ENCODE measurements around the gene PMS1. TPM values are rescaled to one million over a fixed set of nuclear protein-coding genes. Genes with fewer than 3 reads are reported as not detected.

PMS1 gene
- polyA plus RNA-seq, 1 donor (not counting 4 experiments of a cell fraction or from before 2014, with no cell fraction given), result 14.8 TPM

DNA sequence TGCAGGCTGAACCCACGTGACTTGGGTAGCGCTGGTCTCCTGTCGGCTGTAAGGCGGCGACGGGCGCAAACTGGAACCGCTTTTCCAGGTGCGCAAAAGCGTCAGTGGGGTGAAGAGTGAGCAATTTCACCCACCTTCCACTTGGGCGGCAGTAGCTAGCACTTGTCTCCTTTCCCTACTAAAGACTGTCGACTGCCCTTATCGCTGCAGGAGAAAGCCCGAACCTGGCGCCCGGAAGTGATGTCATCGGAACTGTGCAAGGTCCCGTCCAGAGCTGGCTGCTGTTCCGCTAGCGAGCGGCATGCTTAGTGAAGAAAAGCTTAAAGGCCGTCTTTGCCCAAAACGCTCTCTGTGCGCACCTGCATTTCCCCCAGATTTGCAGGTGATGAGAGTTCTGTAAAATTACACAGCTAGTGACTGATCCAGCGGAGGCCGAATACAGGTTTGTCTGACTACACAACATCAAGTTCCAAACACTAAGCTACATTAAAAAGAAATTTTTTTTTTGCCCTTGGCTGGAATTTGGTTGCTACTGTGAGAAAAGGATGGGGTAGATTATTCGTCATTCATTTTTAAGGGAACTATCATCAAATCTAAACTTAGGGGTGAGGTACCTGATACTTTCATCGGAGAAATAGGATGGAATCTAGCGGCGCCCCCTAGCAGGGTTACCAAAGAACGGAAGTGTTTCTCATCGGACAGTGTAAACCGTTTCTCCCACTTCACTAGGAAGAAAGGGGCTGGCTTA lies 21.5 kb upstream of the PMS1 start, which contains the start of gene OSGEPL1:
Gene OSGEPL1 (minus strand): TSS at position 242 of the 748 bp plus-strand sequence. CDS start 1,152 bp downstream, outside the sequence.
- FAIRE-seq (peak; percentile 89), DNase-seq (ENCODE audit: low read depth, low spot score) (peak; percentile 61)
- Histone ChIP-seq H3K9ac (ENCODE audit: control insufficient read depth, extremely low read depth, insufficient read depth, low read length) (peak within 1 kb of the TSS; percentile 82), H3K36me3 (ENCODE audit: control insufficient read depth in 2 of 2, extremely low read depth in 1 of 2, insufficient read depth in 2 of 2, low read length in 2 of 2) (no peaks in the 10 kb centered on the region), H3K4me2 (ENCODE audit: control insufficient read depth, extremely low read depth, insufficient read depth, low read depth, low read length) (peak within 1 kb of the TSS; percentile 86), H3K27me3 (ENCODE audit: control insufficient read depth, extremely low read depth, insufficient read depth, low read length) (no peaks in the 10 kb centered on the region), H2AFZ (ENCODE audit: control insufficient read depth, low read length) (peak within 1 kb of the TSS; percentile 98), H3K4me3 (ENCODE audit: control insufficient read depth in 2 of 3, extremely low read depth in 1 of 3, insufficient read depth in 2 of 3, low read depth in 1 of 3, low read length in 3 of 3) (peak within 1 kb of the TSS; percentile 53 to 90 (median 84)), H3K9me3 (ENCODE audit: control insufficient read depth, low read depth, low read length) (no peaks in the 10 kb centered on the region), H3K27ac (ENCODE audit: control insufficient read depth, insufficient read depth, low read length) (peak within 1 kb of the TSS; percentile 80), H3K79me2 (ENCODE audit: control insufficient read depth, insufficient read depth, low read length) (peaks cover 1% of the 10 kb centered on the region), H4K20me1 (ENCODE audit: control insufficient read depth, extremely low read depth, insufficient read depth, low read length) (no peaks in the 10 kb centered on the region), H3K4me1 (ENCODE audit: control insufficient read depth, extremely low read depth, insufficient read depth, low read length) (peaks cover 12% of the 10 kb centered on the region), H3K9me1 (ENCODE audit: control insufficient read depth, extremely low read depth, insufficient read depth, low read length) (no peaks in the 10 kb centered on the region)
- TF ChIP-seq, protein P1, sequence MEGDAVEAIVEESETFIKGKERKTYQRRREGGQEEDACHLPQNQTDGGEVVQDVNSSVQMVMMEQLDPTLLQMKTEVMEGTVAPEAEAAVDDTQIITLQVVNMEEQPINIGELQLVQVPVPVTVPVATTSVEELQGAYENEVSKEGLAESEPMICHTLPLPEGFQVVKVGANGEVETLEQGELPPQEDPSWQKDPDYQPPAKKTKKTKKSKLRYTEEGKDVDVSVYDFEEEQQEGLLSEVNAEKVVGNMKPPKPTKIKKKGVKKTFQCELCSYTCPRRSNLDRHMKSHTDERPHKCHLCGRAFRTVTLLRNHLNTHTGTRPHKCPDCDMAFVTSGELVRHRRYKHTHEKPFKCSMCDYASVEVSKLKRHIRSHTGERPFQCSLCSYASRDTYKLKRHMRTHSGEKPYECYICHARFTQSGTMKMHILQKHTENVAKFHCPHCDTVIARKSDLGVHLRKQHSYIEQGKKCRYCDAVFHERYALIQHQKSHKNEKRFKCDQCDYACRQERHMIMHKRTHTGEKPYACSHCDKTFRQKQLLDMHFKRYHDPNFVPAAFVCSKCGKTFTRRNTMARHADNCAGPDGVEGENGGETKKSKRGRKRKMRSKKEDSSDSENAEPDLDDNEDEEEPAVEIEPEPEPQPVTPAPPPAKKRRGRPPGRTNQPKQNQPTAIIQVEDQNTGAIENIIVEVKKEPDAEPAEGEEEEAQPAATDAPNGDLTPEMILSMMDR (optimal IDR thresholded peaks at IDR 0.05 in 1 of 3, IDR thresholded peaks at IDR 0.05 in 1 of 3, conservative IDR thresholded peaks at IDR 0.05 in 1 of 3; ENCODE audit: extremely low read depth in 1 of 3, insufficient read depth in 2 of 3, low read length in 3 of 3), result peak; percentile 47 to 76 (median 55)
- no peak for TF ChIP-seq EZH2 (IDR thresholded peaks at IDR 0.05; ENCODE audit: low read length)
- dilution Hi-C loops (cut with MboI; ENCODE audit: extremely low pct_ligation_motif_present, low sequenced_read_pairs), result no loop called here

- Histone ChIP-seq H3K4me1 (ENCODE audit: control insufficient read depth, extremely low read depth, insufficient read depth, low read length) (peaks cover 12% of the 10 kb centered on the region), H4K20me1 (ENCODE audit: control insufficient read depth, extremely low read depth, insufficient read depth, low read length) (no peaks in the 10 kb centered on the region), H3K9me1 (ENCODE audit: control insufficient read depth, extremely low read depth, insufficient read depth, low read length) (no peaks in the 10 kb centered on the region), H3K9me3 (ENCODE audit: control insufficient read depth, low read depth, low read length) (no peaks in the 10 kb centered on the region), H3K9ac (ENCODE audit: control insufficient read depth, extremely low read depth, insufficient read depth, low read length) (no peak overlapping the region), H3K4me2 (ENCODE audit: control insufficient read depth, extremely low read depth, insufficient read depth, low read depth, low read length) (peak overlapping the region; percentile 86), H3K4me3 (ENCODE audit: control insufficient read depth in 2 of 3, extremely low read depth in 1 of 3, insufficient read depth in 2 of 3, low read depth in 1 of 3, low read length in 3 of 3) (peak overlapping the region in 2 of 3 experiments; percentile 84 to 90), H3K79me2 (ENCODE audit: control insufficient read depth, insufficient read depth, low read length) (peaks cover 1% of the 10 kb centered on the region), H3K27me3 (ENCODE audit: control insufficient read depth, extremely low read depth, insufficient read depth, low read length) (no peaks in the 10 kb centered on the region), H3K36me3 (ENCODE audit: control insufficient read depth in 2 of 2, extremely low read depth in 1 of 2, insufficient read depth in 2 of 2, low read length in 2 of 2) (peaks cover 1 to 4% of the 10 kb centered on the region in 2 experiments), H2AFZ (ENCODE audit: control insufficient read depth, low read length) (peak overlapping the region; percentile 98), H3K27ac (ENCODE audit: control insufficient read depth, insufficient read depth, low read length) (no peak overlapping the region)
- dilution Hi-C loops (cut with MboI; ENCODE audit: extremely low pct_ligation_motif_present, low sequenced_read_pairs), result no loop called here
- DNase-seq (ENCODE audit: low read depth, low spot score) (no peak), FAIRE-seq (no peak)
- TF ChIP-seq, protein P1 (optimal IDR thresholded peaks at IDR 0.05 in 1 of 3, IDR thresholded peaks at IDR 0.05 in 1 of 3, conservative IDR thresholded peaks at IDR 0.05 in 1 of 3; ENCODE audit: extremely low read depth in 1 of 3, insufficient read depth in 2 of 3, low read length in 3 of 3), result no peak
- TF ChIP-seq EZH2 (IDR thresholded peaks at IDR 0.05; ENCODE audit: low read length), result no peak
These were observed 20.2 kb upstream of the PMS1 start for GRCh38 chr2:189763908-189764661.

All from keratinocyte (primary cell).